ENCODE results near the gene RAB44. TPM values are rescaled to one million over a fixed set of nuclear protein-coding genes. Genes with fewer than 3 reads are reported as not detected.

RAB44 gene
- total and polyA plus RNA-seq, 2 of the 13 experiments (the other 11 are each of a cell fraction or from before 2014, with no cell fraction given), result not detected

GRCh38 chr6:36679043-36679833, 18.4 kb upstream of the RAB44 start (continued):
- TF ChIP-seq ZNF407 (CRISPR knock-in tag; IDR thresholded peaks at IDR 0.05; ENCODE audit: not compliant biosample characterization) (no peak), ARID3A (IDR thresholded peaks at IDR 0.05; ENCODE audit: low read depth, low read length) (no peak), ZNF256 (CRISPR knock-in tag; conservative IDR thresholded peaks at IDR 0.05) (no peak), ZNF839 (CRISPR knock-in tag; IDR thresholded peaks at IDR 0.05; ENCODE audit: borderline replicate concordance) (no peak), PTBP1 (IDR thresholded peaks at IDR 0.05; ENCODE audit: low read depth, low read length, poor library complexity, severe bottlenecking) (no peak), SALL1 (CRISPR knock-in tag; IDR thresholded peaks at IDR 0.05) (no peak; the same call in 1 of the 2 replicates), MBNL3 (CRISPR knock-in tag; conservative IDR thresholded peaks at IDR 0.05) (no peak), HNRNPUL1 (IDR thresholded peaks at IDR 0.05; ENCODE audit: low read depth, low read length) (no peak), SMARCE1 (IDR thresholded peaks at IDR 0.05; ENCODE audit: borderline replicate concordance) (no peak), RFX5 (IDR thresholded peaks at IDR 0.05; ENCODE audit: low read depth, low read length) (no peak), FOXP4 (CRISPR knock-in tag; IDR thresholded peaks at IDR 0.05) (no peak), GATAD2A (CRISPR knock-in tag; IDR thresholded peaks at IDR 0.05) (no peak), ZNF549 (CRISPR knock-in tag; IDR thresholded peaks at IDR 0.05) (no peak), ZNF598 (CRISPR knock-in tag; IDR thresholded peaks at IDR 0.05; ENCODE audit: borderline replicate concordance) (no peak), PAWR (CRISPR knock-in tag; IDR thresholded peaks at IDR 0.05; ENCODE audit: borderline replicate concordance) (no peak), HOXD1 (CRISPR knock-in tag; IDR thresholded peaks at IDR 0.05) (no peak; the same call in none of the 2 replicates), PHF20 (CRISPR knock-in tag; IDR thresholded peaks at IDR 0.05) (no peak)
